ENCODE results near the gene OPN1MW3. TPM values are rescaled to one million over a fixed set of nuclear protein-coding genes. Genes with fewer than 3 reads are reported as not detected.

The OPN1MW3 gene
- total RNA-seq, 1 experiment from 2014 or later: not detected

GRCh38 chrX:154305541-154306205, 48.3 kb downstream of the OPN1MW3 start:
- Histone ChIP-seq H3K9me2 (ENCODE audit: insufficient read depth) (no peaks in the 10 kb centered on the region), H3K79me2 (ENCODE audit: low read depth) (no peaks in the 10 kb centered on the region), H3K4me2 (no peak overlapping the region), H4K20me1 (ENCODE audit: insufficient read depth) (no peaks in the 10 kb centered on the region), H2AFZ (no peak overlapping the region), H3K36me3 (ENCODE audit: low read depth) (no peaks in the 10 kb centered on the region), H3K4me3 (no peak overlapping the region), H3K9me3 (ENCODE audit: insufficient read depth, low read depth) (no peaks in the 10 kb centered on the region), H3K27me3 (ENCODE audit: insufficient read depth, low read depth) (no peaks in the 10 kb centered on the region), H3F3A (ENCODE audit: insufficient read depth, low read depth) (no peaks in the 10 kb centered on the region), H3K4me1 (replicated peaks; ENCODE audit: insufficient read depth) (no peaks in the 10 kb centered on the region), H3K27ac (no peak overlapping the region)
- no peak for TF ChIP-seq EZH2 (IDR thresholded peaks at IDR 0.05; ENCODE audit: low read depth)
- POLR2A ChIA-PET (ENCODE audit: unreplicated experiment): no interaction called here
- no TSS peak for BruUV-seq (replicated peaks)
- intact Hi-C loops (cut with micrococcal nuclease; ENCODE audit: unreplicated experiment): no loop called here
- CTCF ChIA-PET: no interaction called here
- DNase-seq: no peak

GRCh38 chrX:154307202-154307601, 49.8 kb downstream of the OPN1MW3 start:
- intact Hi-C loops (cut with micrococcal nuclease; ENCODE audit: unreplicated experiment): no loop called here
- no peaks in the 10 kb centered on the region for H4K20me1 ChIP-seq (ENCODE audit: insufficient read depth)

DNA sequence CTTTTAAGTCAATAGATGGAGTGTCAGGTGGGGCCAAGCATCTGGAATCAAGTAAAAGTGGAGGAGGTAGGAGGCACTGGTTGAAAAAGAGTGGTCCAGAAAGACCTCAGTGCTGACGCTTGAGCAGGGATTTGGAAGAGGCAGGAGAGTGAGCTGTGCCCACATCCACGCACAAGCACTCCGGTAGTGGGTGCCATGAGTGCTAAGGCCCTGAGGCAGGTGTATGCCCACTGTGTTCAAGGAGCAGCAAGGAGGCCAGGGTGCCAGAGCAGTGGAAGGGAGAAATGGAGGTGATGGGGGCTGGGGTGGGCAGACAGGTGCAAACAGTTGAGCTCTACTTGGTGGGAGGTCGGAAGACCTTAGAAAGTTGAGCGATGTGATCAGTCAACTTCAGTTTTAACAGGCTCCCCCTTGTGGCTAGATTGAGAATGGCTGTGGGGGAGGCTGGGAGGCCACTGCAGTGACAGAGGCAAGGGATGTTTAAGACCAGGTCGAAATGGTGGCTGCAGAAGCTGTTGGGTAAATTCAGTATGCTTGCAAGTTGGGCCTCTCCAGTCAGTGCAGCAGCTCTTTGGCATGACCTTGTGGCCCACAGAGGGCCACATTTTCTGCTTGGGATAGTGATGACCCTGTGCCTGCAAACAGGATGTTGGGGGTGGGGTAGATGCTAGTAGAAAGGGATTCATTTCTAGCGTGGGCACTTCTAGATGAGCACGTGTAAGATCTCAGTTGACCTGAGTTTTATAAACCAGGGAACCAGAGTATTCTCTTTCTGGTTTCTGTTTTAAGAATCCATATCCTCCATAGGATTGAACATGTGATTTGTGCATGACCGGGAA, 50.9 kb downstream of the OPN1MW3 start:
- Histone ChIP-seq H3K36me3 (ENCODE audit: low read depth) (no peaks in the 10 kb centered on the region), H4K20me1 (ENCODE audit: insufficient read depth) (no peaks in the 10 kb centered on the region), H3K27me3 (ENCODE audit: insufficient read depth, low read depth) (no peaks in the 10 kb centered on the region), H3K4me3 (no peak overlapping the region), H3K4me2 (no peak overlapping the region), H3K4me1 (replicated peaks; ENCODE audit: insufficient read depth) (no peaks in the 10 kb centered on the region), H2AFZ (no peak overlapping the region), H3F3A (ENCODE audit: insufficient read depth, low read depth) (no peaks in the 10 kb centered on the region), H3K9me3 (ENCODE audit: insufficient read depth, low read depth) (no peaks in the 10 kb centered on the region), H3K79me2 (ENCODE audit: low read depth) (no peaks in the 10 kb centered on the region), H3K27ac (no peak overlapping the region), H3K9me2 (ENCODE audit: insufficient read depth) (no peaks in the 10 kb centered on the region)
- BruUV-seq (replicated peaks): no TSS peak
- ChIA-PET CTCF (interaction anchor here (0.8 kb wide), 1 partner anchor 171 kb away, joined by 3 read pairs; no protein-coding TSS in a partner anchor), POLR2A (ENCODE audit: unreplicated experiment) (no interaction called here)
- intact Hi-C loops (cut with micrococcal nuclease; ENCODE audit: unreplicated experiment): no loop called here
- TF ChIP-seq EZH2 (IDR thresholded peaks at IDR 0.05; ENCODE audit: low read depth) (no peak), CTCF (conservative IDR thresholded peaks at IDR 0.05) (peak; percentile 77)
- DNase-seq: peak in 1 of 2 experiments; percentile 62

More at GRCh38 chrX:154307202-154307601, 49.8 kb downstream of the OPN1MW3 start:
- TF ChIP-seq EZH2 (IDR thresholded peaks at IDR 0.05; ENCODE audit: low read depth) (no peak), CTCF (conservative IDR thresholded peaks at IDR 0.05) (no peak)
- H3K27ac ChIP-seq: no peak overlapping the region
- H3K9me2 ChIP-seq (ENCODE audit: insufficient read depth): no peaks in the 10 kb centered on the region
- H3K27me3 ChIP-seq (ENCODE audit: insufficient read depth, low read depth): no peaks in the 10 kb centered on the region
- H3K4me3 ChIP-seq: no peak overlapping the region
- H3K79me2 ChIP-seq (ENCODE audit: low read depth): no peaks in the 10 kb centered on the region
- CTCF ChIA-PET: interaction anchor here (0.6 kb wide), 1 partner anchor 12 kb away, joined by 3 read pairs; no protein-coding TSS in a partner anchor
- H3F3A ChIP-seq (ENCODE audit: insufficient read depth, low read depth): no peaks in the 10 kb centered on the region
- no TSS peak for BruUV-seq (replicated peaks)
- H2AFZ ChIP-seq: no peak overlapping the region
- no peak overlapping the region for H3K4me2 ChIP-seq
- POLR2A ChIA-PET (ENCODE audit: unreplicated experiment): no interaction called here
- DNase-seq: no peak
- no peaks in the 10 kb centered on the region for H3K36me3 ChIP-seq (ENCODE audit: low read depth)
- H3K4me1 ChIP-seq (replicated peaks; ENCODE audit: insufficient read depth): no peaks in the 10 kb centered on the region
- no peaks in the 10 kb centered on the region for H3K9me3 ChIP-seq (ENCODE audit: insufficient read depth, low read depth)
